HepG2 (cell line): ENCODE data around the gene CACNA1G. TPM values are rescaled to one million over a fixed set of nuclear protein-coding genes. Genes with fewer than 3 reads are reported as not detected.

Experiments
- ARHGAP35 ChIP-seq: sonication (generic); formaldehyde crosslinking; IDR thresholded peaks from 2 replicates; pipeline ENCODE4 v1.9.0; 2022; ENCODE audit warnings: mild to moderate bottlenecking, inconsistent platforms, moderate library complexity, missing genetic modification reagents, borderline replicate concordance
- CEBPB ChIP-seq: IDR thresholded peaks from 2 replicates; pipeline ENCODE4 v1.6.1; 2011; ENCODE audit warnings: low read depth, low read length, improper control_type of control experiment, borderline replicate concordance
- ZNF138 ChIP-seq: sonication (generic); formaldehyde crosslinking; IDR thresholded peaks from 2 replicates; pipeline ENCODE4 v1.5.0; 2020; ENCODE audit warnings: mild to moderate bottlenecking, low read depth, missing genetic modification reagents
- ZNF562 ChIP-seq: sonication (generic); formaldehyde crosslinking; IDR thresholded peaks from 2 replicates; pipeline ENCODE4 v1.8.0; 2022; ENCODE audit warnings: missing genetic modification reagents, borderline replicate concordance
- polyA plus RNA-seq, 8 experiments: library from polyadenylated mRNA; depleted of rRNA in 3 of 8; stranded (reverse) in 7 of 8; unstranded in 1 of 8; fragments of >200 nt; fragmentation: Illumina TruSeq in 4 of 8; extraction: Trizol in 4 of 8; gene quantifications; 2 replicates each; pipeline versions ENCODE4 v1.2.1 to v1.2.3, GENCODE V29; 2011 to 2016; ENCODE audit warnings: low read depth in 4 of 8, missing spikeins in 1 of 8, mixed read lengths in 1 of 8; ENCODE audit not compliant: insufficient read depth in 1 of 8
- total RNA-seq, 5 experiments: library from RNA; depleted of rRNA; stranded (reverse); fragments of >200 nt; fragmentation: Illumina TruSeq; extraction: Trizol; gene quantifications; 2 replicates each; pipeline ENCODE4 v1.2.3, GENCODE V29; 2016; ENCODE audit warnings: low read depth in 1 of 5
- TF ChIP-seq, protein P1 (sequence below): sonication (generic); formaldehyde crosslinking; IDR thresholded peaks from 2 replicates; pipeline ENCODE4 v1.4.0; 2020; ENCODE audit warnings: mild to moderate bottlenecking, missing genetic modification reagents, borderline replicate concordance
- TF ChIP-seq, protein P2 (sequence below): sonication (generic); formaldehyde crosslinking; IDR thresholded peaks from 2 replicates; pipeline ENCODE4 v1.4.0; 2020; ENCODE audit warnings: missing genetic modification reagents
- TF ChIP-seq, protein P3 (sequence below): sonication (generic); formaldehyde crosslinking; IDR thresholded peaks from 2 replicates; pipeline ENCODE4 v1.4.0; 2020; ENCODE audit warnings: mild to moderate bottlenecking, missing genetic modification reagents

CACNA1G gene
- total and polyA plus RNA-seq, 2 of the 13 experiments (the other 11 are each of a cell fraction or from before 2014, with no cell fraction given): 0.02 TPM; not detected in 1

DNA sequence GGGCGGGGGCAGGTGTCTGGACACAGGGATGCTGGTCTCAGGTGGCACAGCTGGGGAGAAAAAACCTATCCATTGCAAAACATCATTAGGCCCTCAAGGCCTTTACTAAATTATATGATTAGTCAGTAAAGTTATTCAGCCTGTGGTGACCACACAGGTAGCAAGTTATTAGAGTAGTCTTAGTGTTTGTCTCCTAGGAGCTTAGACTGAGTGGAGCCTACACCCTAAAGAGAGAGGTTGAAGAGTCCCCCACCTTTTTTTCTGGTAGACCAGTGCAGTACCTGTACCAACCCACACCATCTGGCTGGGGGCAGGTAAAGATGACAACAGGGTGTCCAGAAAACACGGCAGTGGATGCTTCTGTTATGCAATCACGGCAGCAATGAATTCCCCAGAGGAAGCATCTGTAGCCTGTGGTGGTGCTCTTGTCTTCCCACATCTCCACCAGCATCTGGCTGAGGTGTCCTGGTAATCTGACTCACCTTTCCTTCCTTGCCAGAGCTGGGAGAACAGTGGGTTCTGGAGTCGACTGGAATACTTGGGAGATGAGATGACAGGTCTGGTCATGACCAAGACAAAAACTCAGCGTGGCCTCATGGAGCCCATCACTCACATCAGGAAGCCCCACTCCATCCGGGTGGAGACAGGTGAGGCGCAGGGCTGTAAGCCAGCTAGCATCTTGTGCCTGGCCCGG lies 41.2 kb upstream of the CACNA1G start (continued):
- TF ChIP-seq, protein P1, sequence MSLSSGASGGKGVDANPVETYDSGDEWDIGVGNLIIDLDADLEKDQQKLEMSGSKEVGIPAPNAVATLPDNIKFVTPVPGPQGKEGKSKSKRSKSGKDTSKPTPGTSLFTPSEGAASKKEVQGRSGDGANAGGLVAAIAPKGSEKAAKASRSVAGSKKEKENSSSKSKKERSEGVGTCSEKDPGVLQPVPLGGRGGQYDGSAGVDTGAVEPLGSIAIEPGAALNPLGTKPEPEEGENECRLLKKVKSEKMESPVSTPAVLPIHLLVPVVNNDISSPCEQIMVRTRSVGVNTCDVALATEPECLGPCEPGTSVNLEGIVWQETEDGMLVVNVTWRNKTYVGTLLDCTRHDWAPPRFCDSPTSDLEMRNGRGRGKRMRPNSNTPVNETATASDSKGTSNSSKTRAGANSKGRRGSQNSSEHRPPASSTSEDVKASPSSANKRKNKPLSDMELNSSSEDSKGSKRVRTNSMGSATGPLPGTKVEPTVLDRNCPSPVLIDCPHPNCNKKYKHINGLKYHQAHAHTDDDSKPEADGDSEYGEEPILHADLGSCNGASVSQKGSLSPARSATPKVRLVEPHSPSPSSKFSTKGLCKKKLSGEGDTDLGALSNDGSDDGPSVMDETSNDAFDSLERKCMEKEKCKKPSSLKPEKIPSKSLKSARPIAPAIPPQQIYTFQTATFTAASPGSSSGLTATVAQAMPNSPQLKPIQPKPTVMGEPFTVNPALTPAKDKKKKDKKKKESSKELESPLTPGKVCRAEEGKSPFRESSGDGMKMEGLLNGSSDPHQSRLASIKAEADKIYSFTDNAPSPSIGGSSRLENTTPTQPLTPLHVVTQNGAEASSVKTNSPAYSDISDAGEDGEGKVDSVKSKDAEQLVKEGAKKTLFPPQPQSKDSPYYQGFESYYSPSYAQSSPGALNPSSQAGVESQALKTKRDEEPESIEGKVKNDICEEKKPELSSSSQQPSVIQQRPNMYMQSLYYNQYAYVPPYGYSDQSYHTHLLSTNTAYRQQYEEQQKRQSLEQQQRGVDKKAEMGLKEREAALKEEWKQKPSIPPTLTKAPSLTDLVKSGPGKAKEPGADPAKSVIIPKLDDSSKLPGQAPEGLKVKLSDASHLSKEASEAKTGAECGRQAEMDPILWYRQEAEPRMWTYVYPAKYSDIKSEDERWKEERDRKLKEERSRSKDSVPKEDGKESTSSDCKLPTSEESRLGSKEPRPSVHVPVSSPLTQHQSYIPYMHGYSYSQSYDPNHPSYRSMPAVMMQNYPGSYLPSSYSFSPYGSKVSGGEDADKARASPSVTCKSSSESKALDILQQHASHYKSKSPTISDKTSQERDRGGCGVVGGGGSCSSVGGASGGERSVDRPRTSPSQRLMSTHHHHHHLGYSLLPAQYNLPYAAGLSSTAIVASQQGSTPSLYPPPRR (CRISPR knock-in tag): no peak
- TF ChIP-seq, protein P2, sequence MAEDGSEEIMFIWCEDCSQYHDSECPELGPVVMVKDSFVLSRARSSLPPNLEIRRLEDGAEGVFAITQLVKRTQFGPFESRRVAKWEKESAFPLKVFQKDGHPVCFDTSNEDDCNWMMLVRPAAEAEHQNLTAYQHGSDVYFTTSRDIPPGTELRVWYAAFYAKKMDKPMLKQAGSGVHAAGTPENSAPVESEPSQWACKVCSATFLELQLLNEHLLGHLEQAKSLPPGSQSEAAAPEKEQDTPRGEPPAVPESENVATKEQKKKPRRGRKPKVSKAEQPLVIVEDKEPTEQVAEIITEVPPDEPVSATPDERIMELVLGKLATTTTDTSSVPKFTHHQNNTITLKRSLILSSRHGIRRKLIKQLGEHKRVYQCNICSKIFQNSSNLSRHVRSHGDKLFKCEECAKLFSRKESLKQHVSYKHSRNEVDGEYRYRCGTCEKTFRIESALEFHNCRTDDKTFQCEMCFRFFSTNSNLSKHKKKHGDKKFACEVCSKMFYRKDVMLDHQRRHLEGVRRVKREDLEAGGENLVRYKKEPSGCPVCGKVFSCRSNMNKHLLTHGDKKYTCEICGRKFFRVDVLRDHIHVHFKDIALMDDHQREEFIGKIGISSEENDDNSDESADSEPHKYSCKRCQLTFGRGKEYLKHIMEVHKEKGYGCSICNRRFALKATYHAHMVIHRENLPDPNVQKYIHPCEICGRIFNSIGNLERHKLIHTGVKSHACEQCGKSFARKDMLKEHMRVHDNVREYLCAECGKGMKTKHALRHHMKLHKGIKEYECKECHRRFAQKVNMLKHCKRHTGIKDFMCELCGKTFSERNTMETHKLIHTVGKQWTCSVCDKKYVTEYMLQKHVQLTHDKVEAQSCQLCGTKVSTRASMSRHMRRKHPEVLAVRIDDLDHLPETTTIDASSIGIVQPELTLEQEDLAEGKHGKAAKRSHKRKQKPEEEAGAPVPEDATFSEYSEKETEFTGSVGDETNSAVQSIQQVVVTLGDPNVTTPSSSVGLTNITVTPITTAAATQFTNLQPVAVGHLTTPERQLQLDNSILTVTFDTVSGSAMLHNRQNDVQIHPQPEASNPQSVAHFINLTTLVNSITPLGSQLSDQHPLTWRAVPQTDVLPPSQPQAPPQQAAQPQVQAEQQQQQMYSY: peak; percentile 74
- TF ChIP-seq CEBPB: peak; percentile 47; the same call in 1 of the 2 replicates
- TF ChIP-seq ZNF562 (CRISPR knock-in tag): no peak
- TF ChIP-seq ZNF138: no peak
- TF ChIP-seq, protein P3, sequence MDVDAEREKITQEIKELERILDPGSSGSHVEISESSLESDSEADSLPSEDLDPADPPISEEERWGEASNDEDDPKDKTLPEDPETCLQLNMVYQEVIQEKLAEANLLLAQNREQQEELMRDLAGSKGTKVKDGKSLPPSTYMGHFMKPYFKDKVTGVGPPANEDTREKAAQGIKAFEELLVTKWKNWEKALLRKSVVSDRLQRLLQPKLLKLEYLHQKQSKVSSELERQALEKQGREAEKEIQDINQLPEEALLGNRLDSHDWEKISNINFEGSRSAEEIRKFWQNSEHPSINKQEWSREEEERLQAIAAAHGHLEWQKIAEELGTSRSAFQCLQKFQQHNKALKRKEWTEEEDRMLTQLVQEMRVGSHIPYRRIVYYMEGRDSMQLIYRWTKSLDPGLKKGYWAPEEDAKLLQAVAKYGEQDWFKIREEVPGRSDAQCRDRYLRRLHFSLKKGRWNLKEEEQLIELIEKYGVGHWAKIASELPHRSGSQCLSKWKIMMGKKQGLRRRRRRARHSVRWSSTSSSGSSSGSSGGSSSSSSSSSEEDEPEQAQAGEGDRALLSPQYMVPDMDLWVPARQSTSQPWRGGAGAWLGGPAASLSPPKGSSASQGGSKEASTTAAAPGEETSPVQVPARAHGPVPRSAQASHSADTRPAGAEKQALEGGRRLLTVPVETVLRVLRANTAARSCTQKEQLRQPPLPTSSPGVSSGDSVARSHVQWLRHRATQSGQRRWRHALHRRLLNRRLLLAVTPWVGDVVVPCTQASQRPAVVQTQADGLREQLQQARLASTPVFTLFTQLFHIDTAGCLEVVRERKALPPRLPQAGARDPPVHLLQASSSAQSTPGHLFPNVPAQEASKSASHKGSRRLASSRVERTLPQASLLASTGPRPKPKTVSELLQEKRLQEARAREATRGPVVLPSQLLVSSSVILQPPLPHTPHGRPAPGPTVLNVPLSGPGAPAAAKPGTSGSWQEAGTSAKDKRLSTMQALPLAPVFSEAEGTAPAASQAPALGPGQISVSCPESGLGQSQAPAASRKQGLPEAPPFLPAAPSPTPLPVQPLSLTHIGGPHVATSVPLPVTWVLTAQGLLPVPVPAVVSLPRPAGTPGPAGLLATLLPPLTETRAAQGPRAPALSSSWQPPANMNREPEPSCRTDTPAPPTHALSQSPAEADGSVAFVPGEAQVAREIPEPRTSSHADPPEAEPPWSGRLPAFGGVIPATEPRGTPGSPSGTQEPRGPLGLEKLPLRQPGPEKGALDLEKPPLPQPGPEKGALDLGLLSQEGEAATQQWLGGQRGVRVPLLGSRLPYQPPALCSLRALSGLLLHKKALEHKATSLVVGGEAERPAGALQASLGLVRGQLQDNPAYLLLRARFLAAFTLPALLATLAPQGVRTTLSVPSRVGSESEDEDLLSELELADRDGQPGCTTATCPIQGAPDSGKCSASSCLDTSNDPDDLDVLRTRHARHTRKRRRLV (CRISPR knock-in tag): 0 out of 2 replicates have a peak, but pooled peaks have one; percentile 37
- no peak for TF ChIP-seq ARHGAP35 (CRISPR knock-in tag)
